ENCODE results near the gene TARBP1. TPM values are rescaled to one million over a fixed set of nuclear protein-coding genes. Genes with fewer than 3 reads are reported as not detected.

The TARBP1 gene
- total RNA-seq, 1 experiment from 2014 or later, result 47.3 TPM

DNA sequence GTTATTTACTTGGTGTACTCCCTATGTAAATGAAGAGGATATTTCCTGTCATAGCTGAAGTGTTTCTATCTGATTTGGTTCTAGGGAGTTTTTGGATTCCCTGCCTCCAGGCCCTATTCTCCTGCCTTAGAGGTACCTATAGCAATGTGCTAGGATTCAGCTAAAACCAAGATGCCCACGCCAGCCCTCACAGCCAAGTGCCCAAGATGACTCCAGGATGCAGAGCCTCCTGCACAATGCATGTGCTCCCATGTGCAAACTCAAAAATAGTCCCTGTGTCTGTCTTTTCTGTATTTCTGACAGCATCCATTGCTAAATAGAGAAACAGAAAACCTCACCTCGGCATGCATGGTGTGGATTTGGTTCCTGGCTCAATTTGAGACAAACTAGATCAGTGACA is 887 bp upstream of the TARBP1 start:
- intact Hi-C loops (cut with micrococcal nuclease; ENCODE audit: unreplicated experiment), result loop anchor here (10.0 kb wide), 1 partner anchor 365 kb away; no protein-coding TSS in a partner anchor
- CTCF ChIA-PET, result no interaction called here
- TF ChIP-seq, protein P1, sequence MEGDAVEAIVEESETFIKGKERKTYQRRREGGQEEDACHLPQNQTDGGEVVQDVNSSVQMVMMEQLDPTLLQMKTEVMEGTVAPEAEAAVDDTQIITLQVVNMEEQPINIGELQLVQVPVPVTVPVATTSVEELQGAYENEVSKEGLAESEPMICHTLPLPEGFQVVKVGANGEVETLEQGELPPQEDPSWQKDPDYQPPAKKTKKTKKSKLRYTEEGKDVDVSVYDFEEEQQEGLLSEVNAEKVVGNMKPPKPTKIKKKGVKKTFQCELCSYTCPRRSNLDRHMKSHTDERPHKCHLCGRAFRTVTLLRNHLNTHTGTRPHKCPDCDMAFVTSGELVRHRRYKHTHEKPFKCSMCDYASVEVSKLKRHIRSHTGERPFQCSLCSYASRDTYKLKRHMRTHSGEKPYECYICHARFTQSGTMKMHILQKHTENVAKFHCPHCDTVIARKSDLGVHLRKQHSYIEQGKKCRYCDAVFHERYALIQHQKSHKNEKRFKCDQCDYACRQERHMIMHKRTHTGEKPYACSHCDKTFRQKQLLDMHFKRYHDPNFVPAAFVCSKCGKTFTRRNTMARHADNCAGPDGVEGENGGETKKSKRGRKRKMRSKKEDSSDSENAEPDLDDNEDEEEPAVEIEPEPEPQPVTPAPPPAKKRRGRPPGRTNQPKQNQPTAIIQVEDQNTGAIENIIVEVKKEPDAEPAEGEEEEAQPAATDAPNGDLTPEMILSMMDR (conservative IDR thresholded peaks at IDR 0.05), result no peak
- Histone ChIP-seq H3F3A (ENCODE audit: insufficient read depth, low read depth) (peaks cover 9% of the 10 kb centered on the region; the same call in 1 of the 2 replicates), H3K79me2 (ENCODE audit: low read depth) (peaks cover 32% of the 10 kb centered on the region), H3K9me3 (ENCODE audit: insufficient read depth, low read depth) (no peaks in the 10 kb centered on the region), H3K27ac (no peak overlapping the region), H2AFZ (no peak overlapping the region), H3K4me1 (replicated peaks; ENCODE audit: insufficient read depth) (peaks cover 16% of the 10 kb centered on the region), H3K27me3 (ENCODE audit: insufficient read depth, low read depth) (no peaks in the 10 kb centered on the region), H3K9me2 (ENCODE audit: insufficient read depth) (no peaks in the 10 kb centered on the region), H4K20me1 (ENCODE audit: insufficient read depth) (no peaks in the 10 kb centered on the region; the same call in 1 of the 2 replicates), H3K4me2 (no peak overlapping the region), H3K4me3 (no peak overlapping the region), H3K36me3 (ENCODE audit: low read depth) (no peaks in the 10 kb centered on the region)
- POLR2A ChIA-PET (ENCODE audit: unreplicated experiment), result no interaction called here
- BruUV-seq (replicated peaks), result no TSS peak
- no peak for DNase-seq

DNA sequence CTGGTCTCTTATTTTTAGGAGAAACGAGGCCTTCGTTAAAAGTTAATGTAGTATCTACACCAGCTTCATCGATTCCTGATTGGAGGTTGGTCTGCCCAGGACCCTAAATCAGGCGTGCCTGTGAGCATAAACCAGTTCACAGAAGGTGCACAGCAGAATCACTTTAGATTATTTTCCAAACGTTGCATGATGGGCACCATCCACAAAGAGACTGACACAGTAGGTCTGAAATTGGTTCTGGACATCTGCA is 256 bp upstream of the TARBP1 start:
- POLR2A ChIA-PET (ENCODE audit: unreplicated experiment), result interaction anchor here (0.6 kb wide), 2 partner anchors 132 to 516 kb away, joined by 3 read pairs; no protein-coding TSS in a partner anchor
- H3K4me2 ChIP-seq, result peak overlapping the region; percentile 76
- peaks cover 9% of the 10 kb centered on the region; the same call in 1 of the 2 replicates for H3F3A ChIP-seq (ENCODE audit: insufficient read depth, low read depth)
- peaks cover 16% of the 10 kb centered on the region for H3K4me1 ChIP-seq (replicated peaks; ENCODE audit: insufficient read depth)
- no peaks in the 10 kb centered on the region for H3K27me3 ChIP-seq (ENCODE audit: insufficient read depth, low read depth)
- no peak for DNase-seq
- intact Hi-C loops (cut with micrococcal nuclease; ENCODE audit: unreplicated experiment), result loop anchor here (10.0 kb wide), 1 partner anchor 364 kb away; no protein-coding TSS in a partner anchor
- no peaks in the 10 kb centered on the region; the same call in 1 of the 2 replicates for H4K20me1 ChIP-seq (ENCODE audit: insufficient read depth)
- no peaks in the 10 kb centered on the region for H3K9me2 ChIP-seq (ENCODE audit: insufficient read depth)
- no peaks in the 10 kb centered on the region for H3K36me3 ChIP-seq (ENCODE audit: low read depth)
- H2AFZ ChIP-seq, result peak overlapping the region; percentile 90
- H3K9me3 ChIP-seq (ENCODE audit: insufficient read depth, low read depth), result no peaks in the 10 kb centered on the region
- TF ChIP-seq EZH2 (IDR thresholded peaks at IDR 0.05; ENCODE audit: low read depth), result no peak
- TF ChIP-seq, protein P1 (conservative IDR thresholded peaks at IDR 0.05), result no peak
- H3K4me3 ChIP-seq, result peak overlapping the region; percentile 74
- H3K79me2 ChIP-seq (ENCODE audit: low read depth), result peaks cover 38% of the 10 kb centered on the region
- H3K27ac ChIP-seq, result peak overlapping the region; percentile 56; the same call in 1 of the 2 replicates
- CTCF ChIA-PET, result no interaction called here
- TSS peak; percentile 72 for BruUV-seq (replicated peaks)

DNA sequence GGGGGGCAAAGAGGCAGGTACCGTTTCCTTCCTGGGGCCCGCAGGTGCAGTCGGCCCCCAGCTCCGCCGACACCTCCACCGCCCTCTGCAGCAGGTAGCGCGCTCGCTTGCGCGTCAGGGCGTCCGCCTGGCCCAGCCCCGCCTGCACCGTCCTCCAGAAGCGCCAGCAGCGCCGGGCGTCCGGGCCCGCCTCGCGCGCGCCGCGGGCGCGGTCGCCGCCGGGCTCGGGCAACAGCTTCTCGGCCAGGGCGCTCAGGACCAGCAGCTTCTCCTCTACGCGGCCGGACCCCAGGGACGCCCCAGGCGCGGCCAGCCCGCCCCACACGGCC is 863 bp downstream of the TARBP1 start:
- TF ChIP-seq EZH2 (IDR thresholded peaks at IDR 0.05; ENCODE audit: low read depth), result no peak
- TF ChIP-seq, protein P1 (conservative IDR thresholded peaks at IDR 0.05), result no peak
- Histone ChIP-seq H3K27ac (peak overlapping the region; percentile 25), H3K36me3 (ENCODE audit: low read depth) (no peaks in the 10 kb centered on the region), H3K9me2 (ENCODE audit: insufficient read depth) (no peaks in the 10 kb centered on the region), H3F3A (ENCODE audit: insufficient read depth, low read depth) (peaks cover 9% of the 10 kb centered on the region; the same call in 1 of the 2 replicates), H4K20me1 (ENCODE audit: insufficient read depth) (no peaks in the 10 kb centered on the region; the same call in 1 of the 2 replicates), H3K9me3 (ENCODE audit: insufficient read depth, low read depth) (no peaks in the 10 kb centered on the region), H3K4me1 (replicated peaks; ENCODE audit: insufficient read depth) (peaks cover 16% of the 10 kb centered on the region), H2AFZ (peak overlapping the region; percentile 73), H3K4me2 (peak overlapping the region; percentile 81), H3K79me2 (ENCODE audit: low read depth) (peaks cover 48% of the 10 kb centered on the region), H3K27me3 (ENCODE audit: insufficient read depth, low read depth) (no peaks in the 10 kb centered on the region), H3K4me3 (peak overlapping the region; percentile 74)
- ChIA-PET CTCF (no interaction called here), POLR2A (ENCODE audit: unreplicated experiment) (interaction anchor here (0.6 to 0.7 kb wide), 3 partner anchors 19 to 132 kb away, joined by 4 to 12 read pairs (median 5); partner anchors contain the start of gene COA6)
- intact Hi-C loops (cut with micrococcal nuclease; ENCODE audit: unreplicated experiment), result loop anchor here (10.0 kb wide), 1 partner anchor 363 kb away; no protein-coding TSS in a partner anchor
- DNase-seq, result peak; percentile 46 to 78
- no TSS peak for BruUV-seq (replicated peaks)

All from PC-9 (cell line).